CD4-positive, alpha-beta T cell treated with Interleukin-2 at 100 ng/mL for 4 hours (primary cell): Measurements from ENCODE around the gene FGD2.

ENCODE experiments used
- DNase-seq: peaks from one replicate; pipeline ENCODE4 v3.0.0-alpha.2; 2020; ENCODE audit warnings: low spot score

The FGD2 gene, protein sequence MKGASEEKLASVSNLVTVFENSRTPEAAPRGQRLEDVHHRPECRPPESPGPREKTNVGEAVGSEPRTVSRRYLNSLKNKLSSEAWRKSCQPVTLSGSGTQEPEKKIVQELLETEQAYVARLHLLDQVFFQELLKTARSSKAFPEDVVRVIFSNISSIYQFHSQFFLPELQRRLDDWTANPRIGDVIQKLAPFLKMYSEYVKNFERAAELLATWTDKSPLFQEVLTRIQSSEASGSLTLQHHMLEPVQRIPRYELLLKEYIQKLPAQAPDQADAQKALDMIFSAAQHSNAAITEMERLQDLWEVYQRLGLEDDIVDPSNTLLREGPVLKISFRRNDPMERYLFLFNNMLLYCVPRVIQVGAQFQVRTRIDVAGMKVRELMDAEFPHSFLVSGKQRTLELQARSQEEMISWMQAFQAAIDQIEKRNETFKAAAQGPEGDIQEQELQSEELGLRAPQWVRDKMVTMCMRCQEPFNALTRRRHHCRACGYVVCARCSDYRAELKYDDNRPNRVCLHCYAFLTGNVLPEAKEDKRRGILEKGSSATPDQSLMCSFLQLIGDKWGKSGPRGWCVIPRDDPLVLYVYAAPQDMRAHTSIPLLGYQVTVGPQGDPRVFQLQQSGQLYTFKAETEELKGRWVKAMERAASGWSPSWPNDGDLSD

DNA sequence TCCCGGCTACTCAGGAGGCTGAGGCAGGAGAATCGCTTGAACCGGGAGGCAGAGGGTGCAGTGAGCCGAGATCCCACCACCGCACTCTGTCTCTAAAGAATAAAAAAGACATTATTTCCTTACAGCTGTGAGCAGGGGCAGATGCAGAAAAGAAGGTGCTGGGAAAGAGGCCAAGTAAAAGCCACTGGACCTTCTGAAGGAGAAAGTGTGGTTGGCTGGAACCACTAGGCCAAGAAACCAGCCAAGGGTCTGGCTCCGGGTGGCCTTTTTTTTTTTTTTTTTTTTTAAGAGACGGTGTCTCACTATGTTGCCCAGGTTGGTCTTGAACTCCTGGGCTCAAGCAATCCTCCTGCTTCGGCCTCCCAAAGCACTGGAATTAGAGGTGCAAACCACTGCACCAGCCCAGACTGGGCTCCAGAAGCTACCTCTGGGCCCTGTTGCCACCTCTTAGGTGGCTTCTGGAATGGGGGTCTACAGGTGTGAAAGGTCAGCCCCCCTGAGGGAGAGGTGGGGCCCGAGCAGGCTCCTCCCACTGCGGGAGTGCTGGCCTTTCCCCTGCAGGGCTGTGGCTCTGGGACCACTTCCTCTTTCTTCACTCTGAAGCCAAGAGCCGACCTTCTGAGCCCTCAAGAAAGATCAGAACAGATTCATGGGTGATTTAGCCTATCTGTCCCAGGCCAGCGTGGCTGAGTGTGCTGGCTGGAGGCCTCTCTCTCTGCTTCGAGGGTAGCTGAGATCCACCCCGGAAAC, at the start of gene FGD2:
TSS of gene FGD2 (plus strand) at position 595 of the 750 bp plus-strand sequence. CDS start 163 bp downstream, outside the sequence.
- no peak for DNase-seq

DNA sequence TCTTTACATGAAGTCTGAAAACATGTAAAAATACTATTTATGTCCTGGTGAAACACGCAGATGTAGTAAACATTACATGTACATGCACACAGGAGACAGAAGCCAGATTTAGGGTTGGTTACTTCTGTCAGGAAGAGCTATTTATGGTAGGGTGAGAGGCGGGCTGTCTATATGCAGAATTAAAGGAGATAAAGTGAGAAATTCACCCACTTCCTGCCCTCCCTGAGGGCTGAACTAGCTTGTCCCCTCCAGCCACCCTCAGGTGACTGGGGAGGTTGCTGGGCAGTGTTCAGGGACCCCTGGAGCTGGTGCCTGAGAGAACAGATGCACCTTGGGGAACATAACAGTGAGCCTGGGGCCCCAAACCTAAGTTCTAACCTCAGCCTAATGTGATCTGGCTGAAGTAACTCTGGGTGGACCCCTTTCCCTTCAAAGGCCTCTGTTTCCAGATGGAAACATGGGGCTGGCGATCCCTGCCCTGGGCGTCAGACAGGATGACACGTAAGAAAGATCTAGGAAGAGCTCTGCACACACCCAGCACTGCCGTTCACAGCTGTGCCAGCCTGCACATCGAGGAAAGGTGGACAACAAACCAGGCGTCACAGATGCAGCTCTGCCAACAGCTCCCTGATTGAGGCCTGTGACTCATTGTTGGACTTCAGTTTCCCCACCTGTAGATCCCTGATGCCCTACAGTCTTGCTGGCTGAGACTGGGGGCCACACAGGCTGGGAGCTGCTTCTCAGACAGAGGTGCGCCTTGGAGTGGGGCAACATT, 49.6 kb upstream of the FGD2 start:
- peak; percentile 26 for DNase-seq

DNA sequence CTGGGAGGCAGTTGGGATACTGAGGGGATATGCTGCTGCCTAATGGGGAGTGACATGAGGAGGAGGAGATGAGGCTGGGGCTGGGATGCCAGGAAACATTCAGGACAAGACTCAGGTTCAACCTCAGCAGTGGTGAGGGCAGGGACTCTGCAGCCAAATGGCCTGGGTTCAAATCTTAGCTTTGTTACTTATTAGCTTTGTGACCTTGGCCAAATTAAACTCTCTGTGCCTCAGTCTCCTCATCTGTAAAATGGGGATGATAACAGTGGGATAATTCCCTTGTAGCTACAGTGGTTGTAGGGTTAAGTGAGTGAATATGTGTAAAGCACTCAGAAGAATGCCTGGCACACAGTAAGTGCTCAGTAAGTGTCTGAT, 49.0 kb upstream of the FGD2 start:
- no peak for DNase-seq

DNA sequence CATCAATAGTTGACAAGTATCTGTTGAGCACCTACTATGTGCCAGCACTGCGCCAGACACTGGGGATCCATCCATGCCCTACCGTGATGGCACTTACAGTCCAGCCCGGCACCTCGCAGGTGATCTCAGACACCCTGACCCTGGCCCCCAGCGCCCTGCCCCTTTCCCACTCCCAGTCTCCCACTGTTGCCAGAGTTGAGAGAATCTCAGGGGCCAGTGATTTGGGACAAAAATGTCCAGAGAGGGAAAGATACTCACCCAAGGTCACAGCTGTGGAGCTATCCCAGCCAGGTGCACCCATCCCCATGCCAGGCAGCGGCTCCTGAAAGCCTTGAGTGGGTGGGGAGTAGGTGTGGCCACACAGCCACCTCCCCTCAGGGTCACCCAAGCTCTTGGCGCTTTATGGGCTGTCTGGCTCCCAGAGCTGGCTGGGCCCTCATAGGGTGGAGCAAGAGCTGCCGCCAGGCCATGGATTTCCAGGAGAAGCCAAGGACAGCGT, 47.6 kb upstream of the FGD2 start:
- no peak for DNase-seq

DNA sequence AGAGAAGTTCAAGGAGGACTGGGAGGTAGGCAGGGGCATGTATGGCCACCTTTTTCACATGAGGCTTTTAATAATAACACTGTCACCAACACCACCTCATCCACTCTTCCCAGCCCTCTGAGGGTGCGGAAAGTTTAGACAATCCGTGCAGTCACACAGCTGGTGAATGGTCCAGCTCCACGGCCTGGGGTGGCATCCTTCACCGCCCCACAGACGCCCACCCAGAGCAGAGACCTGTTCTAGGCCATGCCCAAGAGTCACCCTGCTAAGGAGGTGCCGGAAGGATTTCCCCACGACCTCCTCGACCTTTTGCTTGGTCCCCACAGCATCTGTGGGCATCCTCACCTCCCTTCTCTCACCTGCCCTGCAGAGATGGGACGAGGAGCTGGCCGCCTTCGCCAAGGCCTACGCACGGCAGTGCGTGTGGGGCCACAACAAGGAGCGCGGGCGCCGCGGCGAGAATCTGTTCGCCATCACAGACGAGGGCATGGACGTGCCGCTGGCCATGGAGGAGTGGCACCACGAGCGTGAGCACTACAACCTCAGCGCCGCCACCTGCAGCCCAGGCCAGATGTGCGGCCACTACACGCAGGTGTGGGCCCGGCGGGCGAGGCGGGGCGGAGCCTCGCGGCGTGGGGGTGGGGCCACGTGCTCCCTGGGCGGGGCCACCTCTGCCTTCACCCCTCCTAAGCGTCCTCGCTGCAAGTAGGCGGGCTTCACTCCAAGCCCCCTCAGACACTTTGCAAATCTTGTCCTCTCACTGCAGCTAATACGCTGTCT, 46.5 kb upstream of the FGD2 start:
- DNase-seq = no peak

DNA sequence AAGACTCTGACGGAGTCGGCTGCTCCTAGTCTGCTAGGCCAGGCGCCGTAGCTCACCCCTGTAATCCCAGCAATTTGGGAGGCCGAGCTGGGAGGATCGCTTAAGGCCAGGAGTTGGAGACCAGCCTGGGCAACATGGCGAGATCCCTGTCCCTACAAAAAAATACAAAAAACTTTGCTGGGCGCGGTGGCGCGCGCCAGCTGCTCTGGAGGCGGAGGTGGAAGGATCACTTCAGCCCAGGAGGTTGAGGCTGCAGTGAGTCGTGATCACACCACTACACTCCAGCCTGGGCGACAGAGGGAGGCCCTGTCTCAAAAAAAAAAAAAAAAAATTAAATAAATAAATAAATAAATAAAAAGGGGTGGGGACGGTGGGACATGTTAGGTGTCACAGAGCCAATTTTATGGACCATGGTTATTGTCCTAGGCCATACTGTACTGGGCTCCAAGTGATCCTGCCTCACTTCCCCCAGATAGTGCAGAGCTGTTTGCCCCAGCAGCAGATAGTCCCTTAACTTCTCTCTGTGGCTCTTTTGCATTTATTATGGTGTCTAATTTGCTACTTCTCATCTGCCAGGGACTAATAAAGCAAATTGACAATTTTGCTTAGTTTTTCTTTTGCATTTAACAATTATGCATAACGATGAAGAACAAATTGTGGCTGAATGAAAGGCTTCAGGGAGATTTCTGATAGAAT, 45.8 kb upstream of the FGD2 start:
- no peak for DNase-seq

DNA sequence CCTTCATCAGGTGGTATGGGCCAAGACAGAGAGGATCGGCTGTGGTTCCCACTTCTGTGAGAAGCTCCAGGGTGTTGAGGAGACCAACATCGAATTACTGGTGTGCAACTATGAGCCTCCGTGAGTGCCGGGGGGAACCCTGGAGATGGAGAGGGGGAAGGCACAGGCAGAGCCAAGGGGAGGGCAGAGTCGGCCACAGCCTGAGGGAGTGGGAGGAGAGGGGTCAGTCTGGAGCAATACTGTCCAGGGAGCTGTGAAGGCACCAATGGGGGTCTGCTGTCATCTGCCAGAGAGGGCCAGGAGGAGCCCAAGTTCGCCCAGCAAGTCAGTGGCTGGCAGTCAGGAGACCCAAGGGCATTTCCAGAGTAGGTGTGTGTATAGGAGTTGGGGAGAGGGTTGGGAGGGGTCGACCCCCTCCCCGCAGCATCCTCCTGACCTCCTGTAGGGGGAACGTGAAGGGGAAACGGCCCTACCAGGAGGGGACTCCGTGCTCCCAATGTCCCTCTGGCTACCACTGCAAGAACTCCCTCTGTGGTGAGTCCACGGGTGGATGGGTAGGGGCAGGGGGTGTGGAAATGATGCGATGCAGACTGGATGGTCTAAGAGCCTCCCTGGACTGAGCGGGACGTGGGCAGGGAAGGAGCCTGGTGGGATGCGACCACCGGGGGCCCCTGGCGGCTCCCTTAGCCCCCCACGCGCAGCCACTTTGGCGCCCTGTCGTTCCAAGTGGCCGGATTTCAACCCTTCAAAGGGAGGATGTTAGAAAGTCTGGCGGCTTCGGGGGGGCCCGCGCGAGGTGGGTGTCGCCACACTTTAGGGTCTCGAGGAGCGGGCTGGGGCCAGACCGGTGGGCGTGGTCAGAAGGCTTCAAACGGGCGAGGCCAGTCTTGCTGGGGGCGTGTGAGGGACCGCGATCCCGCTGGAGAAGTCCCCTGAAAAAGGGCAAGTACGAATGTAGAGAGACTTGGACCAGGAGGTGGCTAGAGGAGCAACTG, 43.7 kb upstream of the FGD2 start:
- no peak for DNase-seq

DNA sequence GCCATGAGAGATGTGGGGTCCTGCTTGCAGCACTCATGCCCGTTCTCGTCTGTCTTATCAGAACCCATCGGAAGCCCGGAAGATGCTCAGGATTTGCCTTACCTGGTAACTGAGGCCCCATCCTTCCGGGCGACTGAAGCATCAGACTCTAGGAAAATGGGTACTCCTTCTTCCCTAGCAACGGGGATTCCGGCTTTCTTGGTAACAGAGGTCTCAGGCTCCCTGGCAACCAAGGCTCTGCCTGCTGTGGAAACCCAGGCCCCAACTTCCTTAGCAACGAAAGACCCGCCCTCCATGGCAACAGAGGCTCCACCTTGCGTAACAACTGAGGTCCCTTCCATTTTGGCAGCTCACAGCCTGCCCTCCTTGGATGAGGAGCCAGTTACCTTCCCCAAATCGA, 42.6 kb upstream of the FGD2 start:
- DNase-seq = peak; percentile 93

DNA sequence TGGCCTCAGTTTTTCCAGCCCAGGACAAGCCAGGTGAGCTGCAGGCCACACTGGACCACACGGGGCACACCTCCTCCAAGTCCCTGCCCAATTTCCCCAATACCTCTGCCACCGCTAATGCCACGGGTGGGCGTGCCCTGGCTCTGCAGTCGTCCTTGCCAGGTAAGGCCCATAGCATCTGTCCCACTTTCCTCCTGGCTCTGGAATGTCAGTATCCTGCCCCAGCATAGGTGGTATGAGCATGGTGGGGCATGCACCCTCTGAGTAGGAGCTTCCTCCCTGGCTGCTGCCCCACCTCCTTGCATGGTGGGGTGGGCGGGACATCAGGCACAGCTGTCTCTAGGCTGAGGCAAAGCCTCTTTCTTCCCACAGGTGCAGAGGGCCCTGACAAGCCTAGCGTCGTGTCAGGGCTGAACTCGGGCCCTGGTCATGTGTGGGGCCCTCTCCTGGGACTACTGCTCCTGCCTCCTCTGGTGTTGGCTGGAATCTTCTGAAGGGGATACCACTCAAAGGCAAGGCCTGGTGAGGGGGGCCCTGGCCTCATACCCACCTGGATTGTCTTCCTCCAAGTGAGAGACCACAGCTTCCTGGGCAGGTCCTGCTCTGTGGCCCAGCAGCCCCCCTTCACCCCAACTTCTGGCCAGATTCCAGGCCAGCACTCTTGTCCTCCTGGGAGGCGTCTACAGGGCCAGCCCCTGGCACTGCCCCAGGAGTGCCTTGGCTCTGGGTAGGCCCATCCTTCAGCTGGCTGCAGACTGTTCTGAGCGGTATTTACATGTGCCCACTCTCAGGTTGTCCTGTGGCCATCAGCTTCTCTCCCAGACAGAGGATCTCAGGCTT, 41.8 kb upstream of the FGD2 start:
- peak; percentile 58 for DNase-seq

DNA sequence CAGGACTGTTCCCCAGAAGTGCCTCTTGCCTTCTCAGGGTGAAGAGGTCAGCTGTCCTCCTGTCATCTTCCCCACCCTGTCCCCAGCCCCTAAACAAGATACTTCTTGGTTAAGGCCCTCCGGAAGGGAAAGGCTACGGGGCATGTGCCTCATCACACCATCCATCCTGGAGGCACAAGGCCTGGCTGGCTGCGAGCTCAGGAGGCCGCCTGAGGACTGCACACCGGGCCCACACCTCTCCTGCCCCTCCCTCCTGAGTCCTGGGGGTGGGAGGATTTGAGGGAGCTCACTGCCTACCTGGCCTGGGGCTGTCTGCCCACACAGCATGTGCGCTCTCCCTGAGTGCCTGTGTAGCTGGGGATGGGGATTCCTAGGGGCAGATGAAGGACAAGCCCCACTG, 41.1 kb upstream of the FGD2 start:
- DNase-seq = no peak

DNA sequence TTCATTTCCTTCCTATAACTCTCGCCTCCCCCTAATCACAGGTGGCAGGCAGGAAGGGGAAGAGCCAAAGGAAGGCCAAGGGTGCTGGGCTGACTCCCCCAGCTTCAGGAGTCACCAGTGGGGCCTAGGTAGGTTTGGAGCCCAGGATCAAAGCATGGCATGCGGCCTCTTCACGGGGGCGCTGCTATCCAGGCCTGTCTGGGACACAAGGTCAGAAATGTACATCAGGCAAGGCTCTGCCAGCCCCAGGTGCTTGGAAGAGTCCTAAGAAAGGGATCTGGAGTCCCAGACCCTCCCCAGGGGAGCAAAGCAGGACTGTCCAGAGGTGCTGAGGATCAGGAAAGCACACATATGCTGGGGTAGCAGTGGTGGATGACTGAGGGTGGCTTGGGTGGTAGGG, 40.5 kb upstream of the FGD2 start:
- no peak for DNase-seq

DNA sequence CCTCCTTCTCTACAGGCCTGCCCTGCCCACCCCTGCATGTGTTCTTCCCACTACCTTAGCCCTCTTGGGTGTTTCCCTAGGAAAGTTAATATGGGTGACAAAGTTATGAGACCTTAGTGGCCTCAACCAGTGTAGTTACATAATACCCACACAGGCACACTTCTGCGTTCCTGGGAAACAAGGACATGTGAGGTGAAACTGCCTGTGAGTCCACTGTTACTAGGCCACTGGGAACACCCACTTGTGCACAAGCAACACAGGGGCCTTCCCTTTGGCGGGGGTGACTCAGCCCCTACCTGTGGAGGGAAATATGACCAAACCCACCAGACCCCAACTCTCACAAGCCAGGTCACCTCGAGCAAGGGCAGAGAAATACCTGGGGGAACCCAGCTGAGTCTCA, 38.2 kb upstream of the FGD2 start:
- no peak for DNase-seq

DNA sequence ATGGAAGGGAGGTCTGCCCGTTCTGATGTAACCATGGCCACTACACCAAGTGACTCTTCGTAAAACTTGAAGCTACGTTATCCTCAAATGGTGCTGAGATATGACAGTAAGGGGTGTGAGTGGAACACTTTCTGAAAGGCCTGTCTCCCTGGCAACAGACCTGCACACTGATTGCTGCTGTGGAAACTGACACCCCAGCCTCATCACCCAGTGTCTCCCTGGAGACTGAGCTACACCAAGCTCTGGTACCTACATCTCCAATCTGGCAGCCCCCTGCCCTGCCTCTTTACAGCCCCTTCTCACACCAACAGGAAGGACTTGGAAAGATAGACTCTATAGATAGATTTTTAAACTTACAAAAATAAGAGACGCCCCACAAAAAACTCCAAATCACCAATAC, 37.7 kb upstream of the FGD2 start:
- DNase-seq = no peak

DNA sequence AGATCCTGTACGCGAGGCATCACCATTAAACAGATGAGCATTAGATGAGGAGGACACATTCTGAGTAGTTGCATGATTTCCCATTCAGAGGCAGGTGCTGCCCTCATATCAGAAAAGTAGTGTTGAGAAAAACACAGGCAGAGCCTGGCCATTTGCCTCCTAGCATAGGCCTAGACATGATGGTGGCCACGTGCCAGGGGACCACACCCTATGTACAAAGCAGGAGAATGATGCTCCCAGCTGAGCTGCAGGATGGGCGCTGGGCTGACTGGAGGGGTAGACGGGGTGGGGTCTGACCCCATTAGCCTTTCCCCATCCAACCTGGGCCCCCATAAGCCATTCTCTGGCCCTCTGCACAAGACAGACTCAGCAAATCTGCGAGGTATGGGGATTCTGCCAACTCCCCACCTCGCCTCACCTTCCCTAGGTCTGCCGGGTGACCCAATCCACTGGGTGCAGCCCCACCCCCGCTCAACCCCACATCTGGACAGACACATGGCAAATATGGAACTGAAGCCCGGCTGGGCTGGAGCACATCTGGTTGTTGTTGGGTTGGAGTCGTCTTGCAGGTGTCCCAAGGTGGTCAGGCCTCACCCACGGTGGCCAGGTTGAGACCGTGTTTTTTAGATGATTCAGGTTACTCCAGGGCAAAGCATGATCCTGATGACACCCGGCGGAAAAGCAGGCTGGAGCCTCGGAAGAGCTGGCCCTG, 37.0 kb upstream of the FGD2 start:
- DNase-seq = no peak

DNA sequence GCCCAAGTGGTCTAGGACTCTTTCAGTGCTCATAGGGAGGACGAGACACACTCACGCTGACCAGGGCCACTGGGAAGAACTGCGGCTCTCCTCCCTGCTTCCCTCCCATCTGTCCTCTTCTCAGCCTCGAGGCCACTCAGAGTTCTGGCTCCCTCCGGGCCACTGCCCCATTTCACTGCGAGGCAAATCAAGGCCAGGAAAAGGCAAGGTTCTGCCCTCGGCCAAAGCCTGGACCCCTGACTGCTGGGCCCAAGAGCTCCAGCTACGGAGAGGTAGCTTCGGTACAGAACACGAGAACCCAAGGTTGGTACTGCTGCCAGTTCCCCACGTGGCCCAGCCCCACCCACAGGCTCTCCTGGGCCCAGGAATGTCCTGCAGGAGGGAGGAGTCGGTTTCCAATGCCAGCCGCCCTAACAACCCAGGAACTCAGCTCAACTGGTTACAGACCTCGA, 36.2 kb upstream of the FGD2 start:
- DNase-seq = no peak

DNA sequence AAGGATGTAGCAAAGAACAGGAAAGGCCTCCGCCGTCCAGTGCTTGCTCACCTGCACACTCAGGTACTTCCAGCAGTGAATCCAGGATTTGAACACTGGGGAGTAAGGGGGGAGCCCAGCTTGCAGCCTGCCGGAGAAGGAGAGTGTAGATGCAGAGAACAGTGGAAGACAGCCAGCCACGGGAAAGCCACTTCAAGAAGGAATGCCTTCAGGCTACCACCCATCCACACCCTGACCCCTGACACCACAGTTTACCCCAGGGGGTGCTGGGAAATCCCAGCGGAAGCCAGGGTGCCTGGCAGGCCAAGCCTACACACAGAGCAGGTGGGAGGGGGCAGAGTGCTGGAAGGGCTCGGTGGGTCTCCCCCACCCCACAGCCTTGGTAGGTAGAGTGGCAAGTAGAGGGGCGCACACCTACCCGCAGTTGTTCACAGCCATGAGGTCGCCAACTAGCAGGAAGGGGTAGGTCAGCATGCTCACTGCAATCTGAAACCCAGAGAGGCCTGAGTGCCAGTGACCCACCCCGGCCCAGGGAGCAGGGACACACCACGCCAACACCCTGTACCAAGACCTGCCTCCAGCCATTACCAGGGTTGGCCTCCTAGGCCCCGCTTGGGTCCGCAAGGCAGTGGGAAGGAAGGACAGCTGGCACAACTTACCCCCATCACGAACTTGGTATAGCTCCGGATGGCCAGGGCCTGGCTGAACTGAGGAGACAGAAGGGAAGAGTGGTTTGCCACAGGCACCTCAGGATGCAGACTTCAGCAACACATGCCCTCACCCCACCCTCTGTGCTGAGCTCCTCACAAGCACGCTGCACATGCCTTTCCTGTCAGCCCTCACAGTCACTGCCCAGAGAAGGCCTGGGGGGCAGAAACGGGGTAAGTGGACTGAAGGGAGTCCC, 35.2 kb upstream of the FGD2 start:
- no peak for DNase-seq
